COLO668 (cell line): ENCODE results near the gene KLHL40.

ENCODE experiments used
- DNase-seq: peaks from one replicate; lab custom pipeline; 2025; ENCODE audit not compliant: unreplicated experiment; lab: John Stamatoyannopoulos, UW

The KLHL40 gene

DNA sequence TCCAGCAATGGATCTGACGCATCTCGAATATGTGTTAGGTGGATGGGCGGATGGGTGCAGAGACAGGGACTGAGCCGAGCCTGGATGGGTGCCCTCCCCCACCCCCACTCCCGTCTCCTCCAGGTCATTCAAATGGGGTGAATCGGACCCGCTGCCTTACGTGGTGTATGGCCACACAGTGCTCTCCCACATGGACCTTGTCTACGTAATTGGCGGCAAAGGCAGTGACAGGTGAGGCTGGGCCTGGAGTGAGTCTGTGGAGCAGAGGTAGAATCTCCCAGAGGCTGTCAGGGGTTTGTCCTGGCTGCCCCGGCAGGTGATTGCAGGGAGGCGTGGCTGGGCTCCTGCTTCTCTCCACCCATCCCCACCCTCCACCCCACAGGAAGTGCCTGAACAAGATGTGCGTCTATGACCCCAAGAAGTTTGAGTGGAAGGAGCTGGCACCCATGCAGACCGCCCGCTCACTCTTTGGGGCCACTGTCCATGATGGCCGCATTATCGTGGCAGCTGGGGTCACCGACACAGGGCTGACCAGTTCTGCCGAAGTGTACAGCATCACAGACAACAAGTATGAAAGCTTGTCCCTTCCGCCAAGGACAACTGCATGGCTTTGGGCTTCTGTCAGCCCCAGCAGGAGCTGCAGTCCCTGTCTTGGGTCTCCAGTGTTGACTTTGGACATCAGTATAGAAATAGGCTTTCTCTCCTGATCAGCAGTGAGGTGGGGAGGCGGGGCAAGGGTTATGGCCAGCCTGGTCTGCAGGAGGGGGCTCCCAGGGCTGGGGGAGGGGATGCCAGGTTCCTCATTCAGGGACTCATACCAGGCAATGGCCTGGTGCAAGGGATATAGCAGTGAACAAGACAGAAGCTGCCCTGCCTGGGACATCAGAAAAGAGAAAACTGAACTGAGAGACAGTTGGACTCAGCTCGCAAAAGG lies 3.4 kb downstream of the KLHL40 start:
- DNase-seq, result no peak

DNA sequence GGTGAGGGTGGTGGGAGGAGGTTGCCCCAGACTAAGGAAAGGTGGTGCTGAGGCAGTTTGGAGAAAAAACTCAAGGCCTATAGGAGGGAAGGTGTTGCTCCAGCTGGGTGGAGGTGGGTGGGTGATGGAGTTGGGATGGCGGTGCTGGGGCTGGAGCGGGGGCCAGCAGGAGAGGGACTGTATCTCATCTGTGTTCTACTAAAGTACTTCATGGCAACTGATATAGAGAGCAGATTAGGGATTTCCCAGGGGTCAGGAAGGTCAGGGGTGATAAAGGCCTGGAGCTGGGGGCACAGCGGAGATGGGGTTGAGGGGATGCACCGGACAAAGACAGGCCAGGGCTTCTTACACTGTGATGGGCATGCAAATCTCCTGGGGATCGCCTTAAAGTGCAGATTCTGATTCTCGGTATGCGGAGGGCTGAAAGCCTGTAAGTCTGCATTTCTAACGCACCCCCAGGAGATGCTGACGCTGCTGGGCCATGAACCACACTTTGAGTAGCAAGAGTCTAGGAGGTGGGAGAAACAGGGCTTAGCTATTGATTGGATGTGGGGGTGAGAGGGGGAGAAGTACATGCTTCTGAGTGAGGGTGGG lies 4.2 kb downstream of the KLHL40 start:
- no peak for DNase-seq

DNA sequence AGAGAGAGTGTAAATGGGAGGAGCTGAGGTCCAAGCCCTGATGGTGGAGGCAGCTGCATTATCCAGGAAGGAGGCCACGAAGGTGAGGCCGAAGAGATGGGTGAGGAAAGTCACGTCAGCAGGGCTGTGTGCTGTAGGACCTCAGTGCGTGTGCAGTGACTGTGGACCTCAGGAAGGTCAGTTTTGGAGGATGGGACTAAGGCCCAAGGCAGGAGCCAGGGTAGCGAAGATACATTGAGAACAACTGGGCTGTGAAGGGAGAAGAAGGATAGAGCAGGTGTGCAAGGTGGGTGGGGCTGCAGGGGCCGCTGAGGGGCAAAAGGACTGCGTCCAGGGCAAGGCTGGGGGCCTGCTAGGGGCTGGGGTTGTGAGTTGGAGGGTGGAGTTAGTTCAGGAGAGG lies 4.9 kb downstream of the KLHL40 start:
- no peak for DNase-seq

DNA sequence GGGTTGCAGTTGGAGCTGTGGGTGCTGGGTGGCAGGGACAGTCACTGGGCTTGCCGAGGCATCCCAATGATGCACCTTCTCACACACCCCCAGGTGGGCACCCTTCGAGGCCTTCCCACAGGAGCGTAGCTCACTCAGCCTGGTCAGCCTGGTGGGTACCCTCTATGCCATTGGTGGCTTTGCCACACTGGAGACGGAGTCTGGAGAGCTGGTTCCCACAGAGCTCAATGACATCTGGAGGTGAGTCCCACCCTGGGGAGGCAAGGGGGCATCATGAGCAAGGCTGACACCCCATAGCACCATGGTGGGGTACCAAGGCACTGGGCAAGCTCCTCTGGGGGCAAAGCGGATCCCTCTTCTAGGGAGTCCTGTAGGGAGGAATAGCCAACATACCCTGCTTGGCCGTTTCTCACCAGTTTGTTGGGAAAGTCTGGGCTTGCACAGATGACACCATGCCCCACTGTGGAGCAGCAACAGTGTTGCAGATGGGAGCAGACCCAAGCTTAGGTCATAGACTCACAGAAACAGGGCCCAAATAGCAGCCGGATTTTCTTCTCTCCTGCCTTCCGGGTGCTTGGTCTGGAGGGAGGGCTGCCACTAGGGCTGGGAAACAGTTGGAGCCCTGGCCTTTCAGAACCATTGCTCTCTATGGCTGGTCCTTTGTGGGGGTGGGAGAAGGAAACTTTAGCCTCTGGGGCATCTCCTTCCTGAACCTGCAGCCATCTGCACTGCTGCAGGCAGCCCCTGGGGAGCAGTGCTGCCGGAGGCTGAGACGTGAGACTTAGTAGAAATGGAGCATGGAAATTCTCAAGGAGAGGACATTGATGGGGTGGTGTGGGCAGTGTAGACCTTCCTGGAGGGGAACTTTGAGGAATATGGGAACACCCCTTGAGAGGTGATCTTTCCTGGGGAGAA lies 5.7 kb downstream of the KLHL40 start:
- DNase-seq, result no peak

DNA sequence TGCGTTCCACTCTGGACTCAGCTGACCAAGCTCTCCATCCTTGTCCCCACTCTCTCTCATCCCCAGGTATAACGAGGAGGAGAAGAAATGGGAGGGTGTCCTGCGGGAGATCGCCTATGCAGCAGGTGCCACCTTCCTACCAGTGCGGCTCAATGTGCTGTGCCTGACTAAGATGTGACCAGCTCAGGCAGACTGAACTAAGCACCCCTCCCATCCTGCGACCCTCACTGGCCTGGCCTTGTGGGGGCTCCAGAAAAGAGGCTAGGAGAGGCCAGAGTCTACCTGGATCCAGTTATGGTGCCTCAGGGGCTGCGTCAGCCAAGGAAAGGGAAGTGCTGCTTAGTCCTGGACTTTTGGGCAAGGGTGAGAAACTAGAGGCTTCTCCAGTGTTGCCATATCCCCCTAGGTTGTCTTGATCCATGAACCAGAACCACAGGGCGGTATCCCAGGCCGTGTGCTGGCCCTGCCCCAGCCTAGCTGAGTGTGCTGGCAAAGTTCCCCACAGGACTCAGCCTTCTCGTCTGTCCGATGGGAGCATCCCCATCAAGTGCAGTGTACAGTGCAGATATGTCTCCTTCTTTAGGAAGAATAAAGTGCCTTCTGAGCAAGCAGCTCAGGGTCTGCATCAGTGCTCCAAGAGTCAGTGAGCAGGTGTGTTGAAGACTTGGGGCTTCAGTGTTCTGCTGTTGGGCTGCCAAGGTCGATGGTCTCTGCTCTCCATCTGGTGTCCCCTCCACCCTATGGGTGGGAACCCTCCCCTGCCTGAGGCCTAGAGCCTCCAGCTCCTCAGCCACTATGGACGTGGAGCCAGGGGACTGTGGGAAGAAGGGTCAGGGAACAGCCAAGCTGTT lies 6.7 kb downstream of the KLHL40 start:
- DNase-seq, result no peak

DNA sequence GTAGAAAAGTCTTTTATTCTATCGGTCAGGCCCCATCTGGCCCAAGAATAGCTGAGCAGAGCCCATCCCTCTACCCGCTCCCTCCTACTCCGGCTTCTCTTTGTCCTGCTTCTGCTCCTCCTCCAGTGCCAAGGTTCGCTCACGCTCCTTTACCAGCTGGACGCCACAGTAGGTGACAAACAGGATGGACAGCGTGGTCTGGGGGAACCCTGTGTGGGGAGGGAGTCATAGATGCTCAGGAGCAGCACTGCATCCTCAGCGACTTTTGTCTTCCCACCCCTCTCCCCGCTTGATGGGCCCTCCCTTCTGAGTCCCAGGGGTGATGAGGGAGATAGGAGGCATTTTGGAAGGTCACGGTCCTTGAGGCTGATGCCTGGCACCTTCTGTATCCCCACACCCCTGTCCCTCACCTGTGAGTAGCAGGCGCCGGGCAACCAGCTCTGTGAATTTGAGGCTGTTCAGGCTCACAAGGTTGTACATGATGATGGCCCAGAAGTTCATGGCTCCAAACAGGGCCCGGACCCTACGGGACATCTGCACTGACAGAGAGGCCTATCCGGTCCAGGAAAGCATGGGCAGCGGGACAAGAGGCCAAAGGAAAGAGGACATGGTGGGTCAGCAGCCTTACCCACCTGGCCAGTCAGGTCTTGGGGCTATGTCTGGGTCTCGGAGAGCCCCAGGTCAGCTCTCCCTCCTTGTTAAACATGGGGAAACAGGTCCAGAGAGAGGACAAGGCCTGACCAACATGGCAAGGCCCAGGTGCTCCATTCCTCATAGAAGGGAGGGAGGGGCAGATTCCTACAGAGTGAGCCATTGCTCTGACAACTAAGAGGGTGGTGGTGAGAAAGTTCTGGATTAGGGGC lies 7.6 kb downstream of the KLHL40 start:
- no peak for DNase-seq

DNA sequence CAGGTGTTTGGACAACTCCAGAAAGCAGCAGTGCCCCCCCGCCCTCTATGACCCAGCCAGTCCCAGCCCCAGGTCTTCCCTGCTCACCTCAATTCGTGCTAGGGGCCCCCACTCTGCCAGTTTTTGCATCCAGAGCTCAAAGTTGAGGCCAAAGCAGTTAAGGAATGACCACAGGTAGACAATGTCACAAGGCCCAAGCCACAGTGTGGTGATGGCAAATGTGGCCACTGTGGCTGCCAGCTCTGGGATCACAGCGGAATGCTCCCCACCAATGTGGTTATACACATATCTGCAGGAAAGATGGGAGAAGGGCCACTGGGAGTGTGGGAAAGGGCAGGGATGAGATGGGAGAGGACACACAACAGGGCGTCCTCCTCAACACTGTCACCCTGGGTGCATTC lies 8.2 kb downstream of the KLHL40 start:
- no peak for DNase-seq

DNA sequence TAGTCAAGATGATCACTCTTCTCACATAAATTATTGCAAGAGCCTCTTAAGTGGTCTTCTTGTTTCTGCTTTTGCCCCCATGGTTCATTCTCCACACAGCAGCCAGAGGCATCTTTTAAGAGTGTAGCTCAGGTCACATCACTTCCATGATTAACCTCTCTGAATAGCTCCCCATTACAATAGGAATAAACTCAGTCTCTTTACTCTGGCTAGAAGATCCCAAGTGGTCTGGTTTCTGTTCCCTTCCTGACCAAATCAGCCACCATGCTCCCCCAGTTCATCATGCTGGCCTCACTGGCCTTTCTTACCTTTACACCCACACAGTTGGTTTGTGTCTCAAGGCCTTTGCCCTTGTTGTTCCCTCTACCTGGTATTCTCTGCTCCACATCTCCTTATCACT lies 9.0 kb downstream of the KLHL40 start:
- DNase-seq, result no peak

DNA sequence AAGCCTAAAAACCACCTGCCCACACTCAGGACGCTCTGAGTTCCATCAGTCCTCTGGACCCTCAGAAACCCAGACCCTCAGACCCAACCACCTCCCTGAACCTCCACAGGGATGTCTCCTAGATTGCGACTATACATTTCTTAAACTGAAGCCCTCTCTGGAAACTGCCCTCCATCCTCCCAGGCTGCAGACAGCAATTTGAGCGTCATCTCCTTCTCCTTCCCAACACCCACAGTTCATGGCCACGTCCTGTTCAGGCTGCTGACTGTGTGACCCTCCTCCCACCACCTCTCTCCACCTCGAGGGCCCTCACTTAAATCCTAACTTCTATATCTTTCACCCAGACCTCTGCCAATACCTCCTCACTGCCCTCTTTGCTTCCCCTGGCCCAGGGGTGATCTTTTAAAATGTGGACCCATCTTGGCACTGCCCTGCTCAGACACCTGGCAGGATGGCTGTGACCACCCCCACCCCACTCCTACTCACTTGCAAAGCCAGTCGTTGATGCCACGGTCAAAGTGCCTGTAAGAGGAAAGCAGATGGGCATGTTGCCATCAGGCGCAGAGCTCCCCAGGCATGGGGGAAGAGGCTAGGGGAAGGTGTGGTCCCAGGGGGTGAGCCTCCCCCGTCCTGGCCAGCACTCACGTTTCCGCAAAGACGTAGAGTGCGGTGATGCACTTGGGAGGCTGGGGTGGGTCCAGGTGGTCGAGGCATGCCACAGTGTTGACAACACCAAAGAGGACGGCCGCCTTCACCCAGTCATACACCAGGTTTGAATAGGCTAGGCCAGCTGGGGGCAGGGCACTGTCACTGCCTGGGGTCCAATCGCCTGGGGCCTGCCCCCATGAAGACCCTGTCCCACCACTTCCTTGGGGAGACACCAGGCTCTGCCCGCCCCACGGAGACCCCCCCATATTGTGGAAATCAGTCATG lies 11.3 kb downstream of the KLHL40 start:
- no peak for DNase-seq

DNA sequence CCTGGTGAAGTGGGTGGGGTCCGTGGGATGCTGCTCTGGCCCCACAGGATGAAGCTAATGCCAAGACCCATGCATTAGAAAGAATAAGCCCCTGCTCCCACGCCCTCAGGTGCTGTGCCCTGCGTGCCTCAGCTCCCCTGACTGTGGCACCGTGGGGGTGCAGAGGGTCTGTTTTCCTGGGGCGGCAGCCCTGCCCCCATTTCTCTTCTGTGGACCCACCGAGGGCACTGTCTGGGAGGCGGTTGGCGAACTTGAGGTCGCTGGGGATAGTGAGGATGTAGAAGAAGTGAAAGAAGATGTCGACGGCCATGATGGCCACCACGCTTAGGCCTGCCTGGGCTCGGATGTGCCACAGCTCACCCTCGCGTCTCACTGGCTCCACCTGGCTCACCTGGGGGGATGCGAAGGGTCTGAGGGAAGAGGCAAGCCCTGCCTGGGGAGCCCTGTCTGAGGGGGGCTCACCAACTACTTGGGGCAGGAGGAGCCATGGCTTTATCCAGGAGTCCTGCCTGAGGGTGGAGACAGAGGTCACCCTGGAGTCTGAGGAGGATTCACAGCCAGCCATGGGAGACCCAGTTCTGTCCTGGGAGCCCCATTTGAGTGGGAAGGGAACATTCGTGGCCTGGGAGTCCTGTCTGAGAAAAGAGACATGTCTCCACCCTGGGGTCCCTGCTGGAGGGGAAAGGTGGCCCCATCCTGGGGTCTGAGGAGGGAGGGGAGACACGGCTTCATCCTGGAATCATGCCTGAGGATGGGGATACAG lies 12.1 kb downstream of the KLHL40 start:
- DNase-seq, result no peak

DNA sequence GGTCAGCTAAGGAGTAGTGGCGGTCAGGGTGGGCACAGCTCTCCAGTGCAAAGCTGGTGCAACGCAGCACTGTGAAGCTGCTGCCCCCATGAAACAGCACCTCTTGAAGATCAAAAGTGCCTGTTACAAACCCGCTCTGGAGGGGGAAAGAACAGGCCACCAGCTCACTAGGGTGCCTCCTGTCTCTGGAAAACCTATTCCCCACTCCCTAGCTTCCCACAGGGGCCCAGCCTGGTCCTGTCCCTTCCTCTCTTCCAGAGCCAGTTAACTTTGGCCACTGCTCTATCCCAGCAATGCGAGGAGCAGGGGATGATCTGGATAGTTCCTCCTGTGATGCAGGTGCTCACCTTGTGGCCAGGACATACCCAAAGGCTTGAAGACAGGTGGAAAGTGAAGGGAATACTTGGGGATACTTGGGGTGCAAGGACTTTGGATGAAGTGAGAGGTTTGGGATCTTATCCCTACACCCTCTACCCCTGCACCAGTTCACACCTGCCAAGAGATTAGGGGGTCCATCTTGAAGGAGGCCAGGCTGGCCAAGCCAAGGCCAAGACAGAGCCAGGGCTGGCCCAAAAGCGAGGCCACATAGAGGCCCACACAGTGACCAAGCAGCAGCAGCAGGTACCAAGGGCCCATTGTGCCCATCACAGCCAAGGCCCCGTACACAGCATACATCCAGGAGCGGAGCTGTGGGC lies 13.0 kb downstream of the KLHL40 start:
- DNase-seq, result no peak

DNA sequence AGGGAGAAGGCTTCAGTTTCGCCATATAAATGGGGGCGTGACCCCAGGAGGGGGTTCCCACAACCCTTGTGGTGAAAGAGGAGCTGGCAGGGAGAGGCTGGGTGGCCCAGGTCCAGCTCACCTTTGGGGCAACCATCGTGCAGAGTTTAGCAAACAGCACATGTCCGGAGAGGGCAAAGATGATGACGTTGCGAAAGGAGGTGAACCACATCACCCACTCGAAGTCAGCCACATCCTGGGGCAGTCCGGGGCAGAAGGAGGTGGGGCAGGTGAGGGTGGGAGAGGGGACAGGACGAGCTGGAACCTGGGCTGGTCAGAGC lies 13.5 kb downstream of the KLHL40 start:
- no peak for DNase-seq

DNA sequence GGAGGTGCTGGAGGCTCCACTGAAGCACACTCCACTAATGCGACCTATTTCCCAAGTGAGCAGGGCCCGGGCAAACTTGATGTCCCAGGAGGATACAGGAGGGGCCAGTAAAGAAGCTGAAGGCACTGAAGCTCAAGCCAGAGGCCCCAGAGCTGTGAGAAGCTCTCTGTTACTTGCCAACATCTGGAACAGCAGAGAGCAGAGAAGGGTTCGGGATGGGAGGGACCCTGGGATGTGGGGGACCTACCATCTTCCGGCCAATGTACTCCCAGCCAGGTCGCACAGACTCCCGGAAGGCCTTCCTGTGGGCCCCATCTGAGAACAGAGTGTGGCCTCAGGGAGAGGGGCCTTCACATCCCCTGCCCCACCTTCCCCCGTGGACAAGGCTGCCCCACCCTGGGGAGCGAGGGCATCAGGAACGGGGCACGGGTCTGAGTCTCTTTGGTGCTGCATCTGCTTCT lies 14.2 kb downstream of the KLHL40 start:
- DNase-seq, result no peak

DNA sequence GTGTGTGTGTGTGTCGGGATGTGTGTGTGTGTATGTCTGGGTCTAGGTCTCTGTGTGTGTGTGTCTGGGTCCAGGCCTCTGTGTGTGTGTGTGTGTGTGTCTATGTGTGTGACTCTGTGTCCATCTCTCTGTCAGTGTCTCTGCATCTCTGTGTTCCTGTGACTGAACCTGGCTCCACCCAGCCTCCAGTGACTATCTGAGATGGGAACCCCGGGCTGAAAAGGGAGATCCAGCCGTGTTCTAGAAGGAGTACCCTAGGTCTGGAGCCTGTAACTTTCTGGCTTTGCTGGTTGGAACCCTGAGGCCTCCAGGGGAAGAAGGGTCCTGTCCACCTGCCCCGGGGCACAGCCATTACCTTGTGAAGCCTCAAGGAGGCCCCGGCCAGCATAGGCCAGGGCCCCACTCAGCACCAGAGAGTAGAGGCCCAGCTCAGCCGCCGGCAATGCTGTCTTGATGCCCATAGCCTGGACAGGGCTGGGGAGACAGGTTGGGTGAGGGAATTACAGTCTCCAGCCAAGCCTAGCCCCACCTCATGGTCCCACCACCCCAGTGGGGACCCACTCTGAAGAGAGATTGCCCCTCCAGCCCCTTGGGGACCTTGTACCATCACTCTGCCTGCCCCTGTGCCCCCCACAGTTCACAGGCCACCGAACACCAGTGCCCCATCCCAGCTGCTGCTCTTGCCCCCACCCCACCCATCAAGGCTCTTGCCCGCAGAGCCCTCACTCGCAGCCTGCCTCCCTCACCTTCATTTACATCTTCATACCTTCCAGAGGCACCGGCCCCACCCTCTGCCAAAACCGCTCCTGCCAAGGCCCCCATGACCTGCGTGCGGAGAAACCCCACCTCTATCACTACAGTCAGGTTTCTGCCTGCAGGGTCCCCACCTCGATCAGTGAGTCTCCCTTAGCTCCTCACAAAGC lies 15.3 kb downstream of the KLHL40 start:
- no peak for DNase-seq

DNA sequence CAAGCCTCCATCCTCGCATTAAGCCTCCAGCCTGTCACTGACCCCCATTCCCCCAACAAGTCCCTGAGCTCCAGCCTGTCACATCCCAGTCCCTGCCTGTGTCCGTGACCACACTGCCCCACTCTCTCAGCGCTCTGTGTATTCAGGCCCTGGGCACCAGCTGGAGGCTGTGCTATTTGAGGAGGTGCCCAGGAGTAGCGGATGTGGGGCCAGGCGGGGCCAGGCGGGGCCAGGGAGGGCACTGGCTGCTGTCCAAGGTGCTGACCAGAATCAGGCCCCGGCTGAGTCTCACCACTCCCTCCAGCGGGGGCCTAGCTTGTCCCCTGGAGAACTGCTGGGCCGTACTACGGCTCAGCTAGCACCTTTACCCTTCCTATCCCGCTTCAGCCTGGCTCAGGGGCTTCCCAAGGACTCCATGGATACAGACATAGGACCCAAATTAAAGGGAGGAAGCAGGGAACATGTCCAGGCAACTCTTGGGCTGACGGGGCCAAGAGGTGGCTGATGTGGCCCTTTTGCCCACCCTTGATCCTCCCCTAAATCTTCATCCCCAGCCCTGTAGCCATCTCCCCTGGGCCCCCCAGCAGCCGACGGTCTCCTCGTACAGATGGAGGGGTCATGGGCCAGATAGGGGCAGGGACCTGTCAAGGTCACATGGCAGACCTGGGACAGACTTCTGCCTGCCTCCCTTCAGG lies 16.2 kb downstream of the KLHL40 start:
- peak; percentile 28 for DNase-seq
